Measurements from ENCODE around the gene ZSCAN21. TPM values are rescaled to one million over a fixed set of nuclear protein-coding genes. Genes with fewer than 3 reads are reported as not detected.
"Not testable (repeated sequence)": the region's sequence is repeated elsewhere in the genome, so short reads cannot be mapped to it uniquely, and the experiment has no call there.

The ZSCAN21 gene
- total RNA-seq, 1 experiment from 2014 or later = 7.3 TPM

GRCh38 chr7:100008525-100008924 lies 41.0 kb upstream of the ZSCAN21 start:
- Histone ChIP-seq H3K4me2 (ENCODE audit: low read length) (no peak overlapping the region), H3K79me2 (ENCODE audit: low read length) (no peaks in the 10 kb centered on the region), H3K27me3 (ENCODE audit: low read length) (no peaks in the 10 kb centered on the region), H3K9ac (ENCODE audit: low read length) (no peak overlapping the region), H3K4me1 (ENCODE audit: insufficient read depth, low read length) (peaks cover 5% of the 10 kb centered on the region; the same call in 1 of the 2 replicates), H3K27ac (ENCODE audit: low read length) (no peak overlapping the region), H3K4me3 (ENCODE audit: low read length) (no peak overlapping the region), H3K9me2 (replicated peaks; ENCODE audit: low read length) (no peaks in the 10 kb centered on the region), H4K20me1 (ENCODE audit: low read length) (no peaks in the 10 kb centered on the region), H3F3A (ENCODE audit: low read length, unreplicated experiment) (no peaks in the 10 kb centered on the region), H3K36me3 (ENCODE audit: low read depth, low read length) (no peaks in the 10 kb centered on the region), H3K9me3 (ENCODE audit: low read length) (no peaks in the 10 kb centered on the region), H2AFZ (ENCODE audit: low read length) (peak overlapping the region; percentile 29; the same call in 1 of the 2 replicates)
- CTCF ChIA-PET = no interaction called here
- peak; percentile 22 for DNase-seq
- intact Hi-C loops (cut with micrococcal nuclease) = no loop called here
- no TSS peak for BruUV-seq (replicated peaks)
- POLR2A ChIA-PET (ENCODE audit: unreplicated experiment) = interaction anchor here (0.6 kb wide), 1 partner anchor 21 kb away, joined by 3 read pairs; no protein-coding TSS in a partner anchor
- TF ChIP-seq EZH2 (IDR thresholded peaks at IDR 0.05; ENCODE audit: low read length, unreplicated experiment) (no peak), CTCF (conservative IDR thresholded peaks at IDR 0.05; ENCODE audit: low read depth, low read length) (no peak), EZH2phosphoT487 (IDR thresholded peaks at IDR 0.05; ENCODE audit: borderline replicate concordance, low read length) (no peak)
- peak; percentile 18; the same call in 1 of the 2 replicates for ATAC-seq

- H3K79me2 ChIP-seq (ENCODE audit: low read length); H4K20me1 ChIP-seq (ENCODE audit: low read length); H3K4me2 ChIP-seq (ENCODE audit: low read length); H3K36me3 ChIP-seq (ENCODE audit: low read depth, low read length); H3K4me1 ChIP-seq (ENCODE audit: insufficient read depth, low read length); H3F3A ChIP-seq (ENCODE audit: low read length, unreplicated experiment); ATAC-seq; H3K4me3 ChIP-seq (ENCODE audit: low read length); H2AFZ ChIP-seq (ENCODE audit: low read length); CTCF ChIA-PET; intact Hi-C loops (cut with micrococcal nuclease); POLR2A ChIA-PET (ENCODE audit: unreplicated experiment); H3K9me3 ChIP-seq (ENCODE audit: low read length); H3K27me3 ChIP-seq (ENCODE audit: low read length); H3K9me2 ChIP-seq (replicated peaks; ENCODE audit: low read length); H3K9ac ChIP-seq (ENCODE audit: low read length); H3K27ac ChIP-seq (ENCODE audit: low read length); BruUV-seq (replicated peaks); DNase-seq: not testable (repeated sequence)
Observed at GRCh38 chr7:100009952-100010351, 39.6 kb upstream of the ZSCAN21 start.

GRCh38 chr7:100010901-100011300 lies 38.7 kb upstream of the ZSCAN21 start:
- H3F3A ChIP-seq (ENCODE audit: low read length, unreplicated experiment) = no peaks in the 10 kb centered on the region
- H3K4me2 ChIP-seq (ENCODE audit: low read length) = no peak overlapping the region
- peaks cover 10% of the 10 kb centered on the region; the same call in 1 of the 2 replicates for H3K4me1 ChIP-seq (ENCODE audit: insufficient read depth, low read length)
- no peaks in the 10 kb centered on the region for H3K36me3 ChIP-seq (ENCODE audit: low read depth, low read length)
- no peaks in the 10 kb centered on the region for H3K9me2 ChIP-seq (replicated peaks; ENCODE audit: low read length)
- intact Hi-C loops (cut with micrococcal nuclease) = no loop called here
- no peak overlapping the region for H3K9ac ChIP-seq (ENCODE audit: low read length)
- DNase-seq (no peak), ATAC-seq (no peak)
- POLR2A ChIA-PET (ENCODE audit: unreplicated experiment) = no interaction called here
- H4K20me1 ChIP-seq (ENCODE audit: low read length) = peaks cover under 1% of the 10 kb centered on the region; the same call in 1 of the 2 replicates
- no peak overlapping the region for H2AFZ ChIP-seq (ENCODE audit: low read length)
- TF ChIP-seq CTCF (conservative IDR thresholded peaks at IDR 0.05; ENCODE audit: low read depth, low read length) = no peak
- no peak for TF ChIP-seq EZH2phosphoT487 (IDR thresholded peaks at IDR 0.05; ENCODE audit: borderline replicate concordance, low read length)
- TF ChIP-seq EZH2 (IDR thresholded peaks at IDR 0.05; ENCODE audit: low read length, unreplicated experiment) = no peak
- H3K79me2 ChIP-seq (ENCODE audit: low read length) = peaks cover 8% of the 10 kb centered on the region
- CTCF ChIA-PET = no interaction called here
- no TSS peak for BruUV-seq (replicated peaks)
- no peaks in the 10 kb centered on the region for H3K9me3 ChIP-seq (ENCODE audit: low read length)
- H3K27me3 ChIP-seq (ENCODE audit: low read length) = no peaks in the 10 kb centered on the region
- H3K4me3 ChIP-seq (ENCODE audit: low read length) = no peak overlapping the region
- no peak overlapping the region for H3K27ac ChIP-seq (ENCODE audit: low read length)
